ENCODE data around the gene PHKA2. TPM values are rescaled to one million over a fixed set of nuclear protein-coding genes. Genes with fewer than 3 reads are reported as not detected.

PHKA2 gene
- total RNA-seq, 4 donors from 2014 or later: 16.5 to 39.7 (median 24.8) TPM

DNA sequence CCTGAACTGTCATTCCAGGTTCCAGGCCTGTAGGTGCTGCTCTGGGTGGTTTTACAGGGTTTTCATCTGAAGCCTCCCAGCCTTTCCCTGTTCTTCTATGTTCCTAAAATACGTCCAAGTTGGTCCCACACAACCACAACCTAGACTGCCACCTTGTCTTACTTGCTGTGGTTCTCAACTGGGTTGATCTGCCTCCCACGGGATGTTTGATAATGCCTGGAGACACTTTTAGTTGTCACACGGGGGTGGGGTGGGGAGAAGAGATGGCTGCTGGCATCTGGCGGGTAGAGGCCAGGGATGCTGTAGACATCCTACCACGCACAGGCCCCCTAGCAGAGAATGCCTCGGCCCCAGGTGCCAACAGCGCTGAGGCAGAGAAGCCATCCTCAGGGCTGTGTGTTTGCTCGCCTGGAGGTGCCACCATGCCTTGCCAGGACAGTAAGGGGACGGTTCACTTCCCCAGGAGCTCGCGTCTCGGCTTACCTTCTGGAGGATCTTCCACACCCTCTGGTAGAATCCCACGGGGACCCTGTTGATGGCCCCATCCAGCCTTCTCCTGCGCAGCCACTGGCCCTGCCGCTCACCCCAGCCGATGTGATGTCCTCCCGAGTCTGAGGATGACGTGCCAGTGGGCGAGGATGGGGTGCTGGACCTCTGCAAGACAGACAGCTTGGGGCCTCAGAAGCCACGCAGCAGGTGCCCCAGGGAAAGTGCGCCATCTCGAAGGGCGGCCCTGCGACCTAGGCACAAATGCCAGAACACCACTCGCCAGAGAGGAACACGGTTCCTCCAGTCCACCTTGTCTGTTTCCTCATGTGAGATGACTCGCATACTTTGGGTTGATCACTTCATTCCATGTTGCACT, 87.0 kb downstream of the PHKA2 start:
- Histone ChIP-seq H3K27ac (no peak overlapping the region), H3K36me3 (peaks cover 7% of the 10 kb centered on the region), H3K4me1 (peaks cover 8% of the 10 kb centered on the region), H3K27me3 (no peaks in the 10 kb centered on the region), H3K9me3 (no peaks in the 10 kb centered on the region), H3K4me3 (no peak overlapping the region)
- 86% methylated on average over 18 of the region's 27 CpGs for WGBS
- no peak for DNase-seq (ENCODE audit: low spot score in 2 of 2)
- no peak for TF ChIP-seq POLR2A (IDR thresholded peaks at IDR 0.05)
- no peak for TF ChIP-seq POLR2AphosphoS5 (IDR thresholded peaks at IDR 0.05)

DNA sequence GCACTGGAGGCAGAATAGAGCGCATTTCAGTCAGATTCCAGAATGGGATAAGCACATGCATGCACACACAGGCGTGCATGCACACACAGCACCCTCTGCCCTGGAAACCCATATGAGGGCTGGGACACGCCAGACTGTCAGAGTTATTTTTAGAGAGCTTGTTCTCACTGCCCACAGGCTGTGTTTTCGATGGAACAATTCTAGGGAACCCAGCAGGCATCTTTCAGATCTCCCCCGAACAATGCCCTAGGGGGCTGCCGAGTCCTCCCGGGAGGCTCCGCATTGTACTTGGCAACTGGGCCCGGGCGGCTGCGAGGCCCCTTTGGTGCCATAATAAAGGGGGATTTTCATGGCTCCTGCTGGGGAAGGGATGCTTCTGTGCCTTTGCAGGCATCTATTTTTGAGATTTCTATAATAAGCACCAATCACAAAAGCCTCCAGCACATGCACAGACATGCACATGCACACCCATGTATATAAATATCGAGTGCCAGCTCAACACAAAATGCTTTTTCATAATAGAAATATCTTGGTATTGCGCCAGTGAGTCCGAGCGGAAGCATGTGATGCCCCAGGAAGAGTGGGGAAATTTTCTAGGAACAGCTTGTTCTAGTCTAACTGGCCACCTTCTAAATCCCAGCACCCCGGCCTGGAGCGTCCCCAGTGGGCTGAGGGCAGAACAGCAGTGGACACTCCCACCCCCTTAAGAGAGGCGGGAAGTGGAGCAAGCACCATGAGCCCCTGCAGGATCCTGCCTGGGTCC, 88.5 kb downstream of the PHKA2 start:
- DNase-seq (ENCODE audit: low spot score in 2 of 2): peak in 1 of 2 donors; percentile 39

DNA sequence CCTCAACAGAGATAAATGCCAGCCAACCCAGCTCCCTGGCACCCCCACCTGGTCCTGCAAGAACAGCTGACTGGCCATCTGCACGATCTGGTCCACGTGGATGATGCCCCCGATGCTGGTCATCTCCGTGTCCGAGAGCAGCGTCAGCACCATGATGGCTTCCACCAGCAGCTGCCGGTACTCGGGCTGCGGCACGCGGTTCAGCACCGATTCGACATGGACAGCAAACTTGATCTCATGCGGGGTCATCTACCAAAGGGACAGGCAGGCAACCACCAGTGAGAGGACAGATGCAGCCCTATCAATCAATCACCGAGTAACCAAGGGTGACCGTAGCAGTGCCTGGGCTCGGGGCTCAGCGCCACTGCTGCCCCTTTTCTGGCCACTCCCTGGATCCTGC, 89.8 kb downstream of the PHKA2 start:
- Histone ChIP-seq H3K27ac (no peak overlapping the region), H3K9me3 (no peaks in the 10 kb centered on the region), H3K27me3 (no peaks in the 10 kb centered on the region), H3K36me3 (no peaks in the 10 kb centered on the region), H3K4me1 (peaks cover 8% of the 10 kb centered on the region), H3K4me3 (no peak overlapping the region)
- TF ChIP-seq EP300 (IDR thresholded peaks at IDR 0.05) (no peak), POLR2A (IDR thresholded peaks at IDR 0.05) (no peak)
- TF ChIP-seq, protein P1, sequence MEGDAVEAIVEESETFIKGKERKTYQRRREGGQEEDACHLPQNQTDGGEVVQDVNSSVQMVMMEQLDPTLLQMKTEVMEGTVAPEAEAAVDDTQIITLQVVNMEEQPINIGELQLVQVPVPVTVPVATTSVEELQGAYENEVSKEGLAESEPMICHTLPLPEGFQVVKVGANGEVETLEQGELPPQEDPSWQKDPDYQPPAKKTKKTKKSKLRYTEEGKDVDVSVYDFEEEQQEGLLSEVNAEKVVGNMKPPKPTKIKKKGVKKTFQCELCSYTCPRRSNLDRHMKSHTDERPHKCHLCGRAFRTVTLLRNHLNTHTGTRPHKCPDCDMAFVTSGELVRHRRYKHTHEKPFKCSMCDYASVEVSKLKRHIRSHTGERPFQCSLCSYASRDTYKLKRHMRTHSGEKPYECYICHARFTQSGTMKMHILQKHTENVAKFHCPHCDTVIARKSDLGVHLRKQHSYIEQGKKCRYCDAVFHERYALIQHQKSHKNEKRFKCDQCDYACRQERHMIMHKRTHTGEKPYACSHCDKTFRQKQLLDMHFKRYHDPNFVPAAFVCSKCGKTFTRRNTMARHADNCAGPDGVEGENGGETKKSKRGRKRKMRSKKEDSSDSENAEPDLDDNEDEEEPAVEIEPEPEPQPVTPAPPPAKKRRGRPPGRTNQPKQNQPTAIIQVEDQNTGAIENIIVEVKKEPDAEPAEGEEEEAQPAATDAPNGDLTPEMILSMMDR (IDR thresholded peaks at IDR 0.05): no peak
- no peak for DNase-seq (ENCODE audit: low spot score in 2 of 2)
- WGBS: 73% methylated on average over 7 of the region's 18 CpGs

More for the DNA sequence above, 88.5 kb downstream of the PHKA2 start:
- TF ChIP-seq POLR2A (IDR thresholded peaks at IDR 0.05): no peak
- TF ChIP-seq, protein P1 (IDR thresholded peaks at IDR 0.05): peak; percentile 5 to 47
- Histone ChIP-seq H3K9me3 (no peaks in the 10 kb centered on the region), H3K4me3 (no peak overlapping the region), H3K36me3 (no peaks in the 10 kb centered on the region), H3K4me1 (peaks cover 8% of the 10 kb centered on the region), H3K27ac (peak overlapping the region; percentile 54), H3K27me3 (no peaks in the 10 kb centered on the region)
- WGBS: 52% methylated on average over 10 of the region's 18 CpGs

DNA sequence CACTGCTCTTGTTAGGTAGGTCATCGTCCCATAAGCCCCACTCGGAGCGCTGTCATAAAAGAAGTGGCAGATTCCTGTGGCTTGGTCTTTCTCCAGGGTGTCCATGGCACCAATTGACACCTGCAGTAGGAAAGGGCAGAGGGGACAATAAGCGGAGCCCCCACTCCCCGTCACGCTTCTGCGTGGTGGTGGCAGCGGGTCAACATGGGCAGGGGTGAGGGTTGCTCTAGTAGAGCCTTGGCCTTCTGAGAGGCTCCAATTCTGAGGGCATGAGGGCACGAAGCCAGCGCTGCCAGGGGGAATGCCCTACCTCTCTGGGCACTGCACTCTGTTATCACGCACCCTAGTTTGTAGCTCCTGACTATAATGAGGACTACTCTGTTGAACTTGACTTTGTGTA, 90.4 kb downstream of the PHKA2 start:
- Histone ChIP-seq H3K27me3 (no peaks in the 10 kb centered on the region), H3K36me3 (no peaks in the 10 kb centered on the region), H3K4me3 (no peak overlapping the region), H3K9me3 (no peaks in the 10 kb centered on the region), H3K4me1 (peaks cover 8% of the 10 kb centered on the region), H3K27ac (no peak overlapping the region)
- no peak for DNase-seq (ENCODE audit: low spot score in 2 of 2)
- no peak for TF ChIP-seq POLR2A (IDR thresholded peaks at IDR 0.05)
- no peak for TF ChIP-seq POLR2AphosphoS5 (IDR thresholded peaks at IDR 0.05)
- no peak for TF ChIP-seq EP300 (IDR thresholded peaks at IDR 0.05)
- TF ChIP-seq, protein P1 (IDR thresholded peaks at IDR 0.05): no peak
- WGBS: 85% methylated on average over 11 of the region's 11 CpGs

DNA sequence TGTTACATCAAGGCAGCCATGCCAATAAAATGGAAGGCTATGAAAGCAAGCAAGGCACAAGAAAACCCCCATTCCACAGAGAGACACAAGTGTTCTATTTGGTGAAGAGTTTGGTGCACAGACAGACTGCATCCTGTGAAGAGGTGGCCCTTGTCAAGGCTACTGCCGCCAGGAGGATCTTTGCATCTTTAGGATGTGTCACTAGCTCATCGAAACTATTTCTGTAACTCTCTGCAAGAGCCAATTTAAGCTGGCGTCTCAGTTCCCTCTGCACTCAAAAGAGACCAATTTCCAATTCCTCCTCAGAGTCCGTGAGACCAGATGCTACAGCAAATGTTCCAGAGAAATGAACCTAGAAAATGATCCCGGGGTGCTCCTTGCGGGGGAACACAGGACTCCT, 91.0 kb downstream of the PHKA2 start:
- Histone ChIP-seq H3K4me3 (no peak overlapping the region), H3K9me3 (no peaks in the 10 kb centered on the region), H3K27me3 (no peaks in the 10 kb centered on the region), H3K36me3 (no peaks in the 10 kb centered on the region), H3K27ac (no peak overlapping the region), H3K4me1 (peaks cover 9% of the 10 kb centered on the region)
- DNase-seq (ENCODE audit: low spot score in 2 of 2): no peak
- 86% methylated on average over 6 of the region's 6 CpGs for WGBS
- TF ChIP-seq, protein P1 (IDR thresholded peaks at IDR 0.05): no peak
- TF ChIP-seq EP300 (IDR thresholded peaks at IDR 0.05) (no peak), POLR2A (IDR thresholded peaks at IDR 0.05) (no peak), POLR2AphosphoS5 (IDR thresholded peaks at IDR 0.05) (no peak)

Data from suprapubic skin (tissue), 4 donors.